CD4-positive, alpha-beta T cell treated with Interferon gamma for 1 hour (primary cell): Measurements from ENCODE around the gene FAM72D.
"Not testable (repeated sequence)": the region's sequence is repeated elsewhere in the genome, so short reads cannot be mapped to it uniquely, and the experiment has no call there.

Experiments used
- DNase-seq: peaks from one replicate; pipeline ENCODE4 v3.0.0-alpha.2; 2020

Gene FAM72D

GRCh38 chr1:145155873-145156272 is 60.1 kb downstream of the FAM72D start:
- not testable (repeated sequence) for DNase-seq

- DNase-seq: peak; percentile 55
These were observed 61.3 kb downstream of the FAM72D start for GRCh38 chr1:145156891-145157610.

GRCh38 chr1:145157715-145158114 is 61.9 kb downstream of the FAM72D start:
- not testable (repeated sequence) for DNase-seq

GRCh38 chr1:145161046-145161752 is 65.4 kb downstream of the FAM72D start:
- DNase-seq: not testable (repeated sequence)
